Karpas-422 (cell line): ENCODE results near the gene ZNF837. TPM values are rescaled to one million over a fixed set of nuclear protein-coding genes. Genes with fewer than 3 reads are reported as not detected.
A peak's percentile ranks its signal among the peaks of the same experiment; 100 is the strongest.
"Not testable (repeated sequence)": the region's sequence is repeated elsewhere in the genome, so short reads cannot be mapped to it uniquely, and the experiment has no call there.

Experiments
- DNase-seq: peaks from one replicate; pipeline ENCODE4 v3.0.0-alpha.2; 2015
- H2AFZ ChIP-seq: fragments of 200-600 bp; sonication (generic); 2 replicates; pipeline ENCODE4 v1.6.1; 2014; ENCODE audit warnings: antibody characterized with exemption, low read length, mixed read lengths
- H3K27ac ChIP-seq: fragments of 200-600 bp; sonication (generic); 2 replicates; pipeline ENCODE4 v1.5.1; 2014; ENCODE audit warnings: mild to moderate bottlenecking, low read length, moderate library complexity
- H3K27me3 ChIP-seq: fragments of 200-600 bp; sonication (generic); 2 replicates; pipeline ENCODE4 v1.6.1; 2014; ENCODE audit warnings: low read length, mixed read lengths
- H3K36me3 ChIP-seq: fragments of 200-600 bp; sonication (generic); 2 replicates; pipeline ENCODE4 v1.6.1; 2014; ENCODE audit warnings: low read length, mixed read lengths; ENCODE audit not compliant: insufficient read depth
- H3K4me1 ChIP-seq: fragments of 200-600 bp; sonication (generic); 2 replicates; pipeline ENCODE4 v1.6.1; 2014; ENCODE audit warnings: mild to moderate bottlenecking, low read length, mixed read lengths
- H3K4me2 ChIP-seq: fragments of 200-600 bp; sonication (generic); 2 replicates; pipeline ENCODE4 v1.6.1; 2014; ENCODE audit warnings: low read length, low read depth, mild to moderate bottlenecking; ENCODE audit not compliant: poor library complexity, severe bottlenecking
- H3K4me3 ChIP-seq: fragments of 200-600 bp; sonication (generic); 2 replicates; pipeline ENCODE4 v1.5.1; 2014; ENCODE audit warnings: mild to moderate bottlenecking, antibody characterized with exemption, low read length, mixed read lengths
- H3K79me2 ChIP-seq: fragments of 200-600 bp; sonication (generic); 2 replicates; pipeline ENCODE4 v1.6.1; 2014; ENCODE audit warnings: mild to moderate bottlenecking, low read length, mixed read lengths
- H3K9ac ChIP-seq: fragments of 200-600 bp; sonication (generic); 2 replicates; pipeline ENCODE4 v1.6.0; 2014; ENCODE audit warnings: low read length
- H3K9me2 ChIP-seq: fragments of 200-600 bp; sonication (generic), shearing (Covaris generic); replicated peaks from 2 replicates; pipeline ENCODE4 v1.6.0; 2014; ENCODE audit warnings: mild to moderate bottlenecking, low read length, moderate library complexity; ENCODE audit not compliant: insufficient read depth
- H3K9me3 ChIP-seq: fragments of 300-700, 200-600 bp; sonication (generic); 2 replicates; pipeline ENCODE4 v1.6.1; 2014; ENCODE audit warnings: low read length, mixed read lengths
- H4K20me1 ChIP-seq: fragments of 200-600 bp; sonication (generic); 2 replicates; pipeline ENCODE4 v1.6.1; 2014; ENCODE audit warnings: mild to moderate bottlenecking, antibody characterized with exemption, low read length, low read depth; ENCODE audit not compliant: insufficient read depth
- total RNA-seq: library from RNA; depleted of rRNA; stranded (reverse); fragments of >200 nt; shearing (Covaris generic); gene quantifications from 2 replicates; pipeline ENCODE4 v1.2.3, GENCODE V29; 2014; ENCODE audit warnings: low replicate concordance

Gene ZNF837
- total RNA-seq, 1 experiment from 2014 or later: 0.75 TPM

GRCh38 chr19:58381460-58382212, 806 bp upstream of the ZNF837 start:
- Histone ChIP-seq H3K36me3 (no peaks in the 10 kb centered on the region), H3K4me2 (peak overlapping the region; percentile 89), H3K9me2 (no peaks in the 10 kb centered on the region), H2AFZ (no peak overlapping the region), H3K4me1 (peaks cover 51% of the 10 kb centered on the region), H4K20me1 (no peaks in the 10 kb centered on the region), H3K27me3 (no peaks in the 10 kb centered on the region), H3K79me2 (peaks cover 53% of the 10 kb centered on the region), H3K9me3 (no peaks in the 10 kb centered on the region), H3K27ac (peak overlapping the region; percentile 82), H3K9ac (peak overlapping the region; percentile 84), H3K4me3 (peak overlapping the region; percentile 79)
- DNase-seq: peak; percentile 87

- peak overlapping the region; percentile 58 for H3K27ac ChIP-seq
- peak overlapping the region; percentile 79 for H3K4me3 ChIP-seq
- no peak for DNase-seq
- H3K36me3 ChIP-seq: no peaks in the 10 kb centered on the region
- peaks cover 38% of the 10 kb centered on the region for H3K4me1 ChIP-seq
- H3K79me2 ChIP-seq: peaks cover 40% of the 10 kb centered on the region
- no peaks in the 10 kb centered on the region for H4K20me1 ChIP-seq
- H3K9me3 ChIP-seq: no peaks in the 10 kb centered on the region
- peak overlapping the region; percentile 90 for H3K4me2 ChIP-seq
- H3K9me2 ChIP-seq: no peaks in the 10 kb centered on the region
- no peaks in the 10 kb centered on the region for H3K27me3 ChIP-seq
- peak overlapping the region; percentile 5; the same call in 1 of the 2 replicates for H2AFZ ChIP-seq
- peak overlapping the region; percentile 77 for H3K9ac ChIP-seq
Observed at GRCh38 chr19:58380037-58380661, 681 bp downstream of the ZNF837 start.

GRCh38 chr19:58379246-58379645, 1.6 kb downstream of the ZNF837 start:
- Histone ChIP-seq H3K27me3 (no peaks in the 10 kb centered on the region), H3K79me2 (peaks cover 34% of the 10 kb centered on the region), H3K36me3 (no peaks in the 10 kb centered on the region), H3K9ac (peak overlapping the region; percentile 77), H3K27ac (no peak overlapping the region), H4K20me1 (no peaks in the 10 kb centered on the region), H3K9me2 (no peaks in the 10 kb centered on the region), H3K4me1 (peaks cover 32% of the 10 kb centered on the region), H3K9me3 (no peaks in the 10 kb centered on the region), H3K4me3 (peak overlapping the region; percentile 79), H3K4me2 (peak overlapping the region; percentile 90), H2AFZ (no peak overlapping the region; the same call in 1 of the 2 replicates)
- no peak for DNase-seq

GRCh38 chr19:58376724-58377123, 4.1 kb downstream of the ZNF837 start:
- H3K9ac ChIP-seq, H3K4me3 ChIP-seq, H3K36me3 ChIP-seq, H3K27me3 ChIP-seq, H3K9me2 ChIP-seq, H2AFZ ChIP-seq, DNase-seq, H3K27ac ChIP-seq, H4K20me1 ChIP-seq, H3K9me3 ChIP-seq, H3K4me2 ChIP-seq: not testable (repeated sequence)
- H3K4me1 ChIP-seq: peaks cover 20% of the 10 kb centered on the region
- peaks cover 15% of the 10 kb centered on the region for H3K79me2 ChIP-seq

GRCh38 chr19:58374200-58374599, 6.6 kb downstream of the ZNF837 start:
- Histone ChIP-seq H3K4me1 (peaks cover 7% of the 10 kb centered on the region), H3K27me3 (no peaks in the 10 kb centered on the region), H3K9me2 (no peaks in the 10 kb centered on the region), H3K9ac (no peak overlapping the region), H3K4me2 (no peak overlapping the region), H3K36me3 (no peaks in the 10 kb centered on the region), H3K27ac (no peak overlapping the region), H3K79me2 (peaks cover under 1% of the 10 kb centered on the region), H2AFZ (no peak overlapping the region), H4K20me1 (no peaks in the 10 kb centered on the region), H3K9me3 (no peaks in the 10 kb centered on the region), H3K4me3 (no peak overlapping the region)
- DNase-seq: no peak

GRCh38 chr19:58372311-58373133, 8.3 kb downstream of the ZNF837 start:
- no peaks in the 10 kb centered on the region for H4K20me1 ChIP-seq

GRCh38 chr19:58368561-58369360, 12.1 kb downstream of the ZNF837 start:
- Histone ChIP-seq H3K9me3 (no peaks in the 10 kb centered on the region), H4K20me1 (no peaks in the 10 kb centered on the region), H3K9ac (no peak overlapping the region), H3K36me3 (no peaks in the 10 kb centered on the region), H3K9me2 (no peaks in the 10 kb centered on the region), H3K4me2 (no peak overlapping the region), H3K27me3 (no peaks in the 10 kb centered on the region), H2AFZ (no peak overlapping the region), H3K4me3 (no peak overlapping the region), H3K27ac (no peak overlapping the region), H3K79me2 (no peaks in the 10 kb centered on the region), H3K4me1 (peaks cover 6% of the 10 kb centered on the region; the same call in 1 of the 2 replicates)
- DNase-seq: no peak

More at GRCh38 chr19:58372311-58373133, 8.3 kb downstream of the ZNF837 start:
- Histone ChIP-seq H3K4me3 (no peak overlapping the region), H3K9me3 (no peaks in the 10 kb centered on the region), H3K36me3 (no peaks in the 10 kb centered on the region), H3K9me2 (no peaks in the 10 kb centered on the region), H3K9ac (no peak overlapping the region), H3K27ac (no peak overlapping the region), H3K4me1 (0 out of 2 replicates have a peak, but pooled peaks cover 2% of the 10 kb centered on the region), H2AFZ (no peak overlapping the region), H3K4me2 (no peak overlapping the region), H3K27me3 (no peaks in the 10 kb centered on the region), H3K79me2 (no peaks in the 10 kb centered on the region)
- no peak for DNase-seq
